ENCODE data around the gene PELI1. TPM values are rescaled to one million over a fixed set of nuclear protein-coding genes. Genes with fewer than 3 reads are reported as not detected.

The PELI1 gene
- total and polyA plus RNA-seq, 9 donors: 5.7 to 14.4 (median 12.0) TPM

DNA sequence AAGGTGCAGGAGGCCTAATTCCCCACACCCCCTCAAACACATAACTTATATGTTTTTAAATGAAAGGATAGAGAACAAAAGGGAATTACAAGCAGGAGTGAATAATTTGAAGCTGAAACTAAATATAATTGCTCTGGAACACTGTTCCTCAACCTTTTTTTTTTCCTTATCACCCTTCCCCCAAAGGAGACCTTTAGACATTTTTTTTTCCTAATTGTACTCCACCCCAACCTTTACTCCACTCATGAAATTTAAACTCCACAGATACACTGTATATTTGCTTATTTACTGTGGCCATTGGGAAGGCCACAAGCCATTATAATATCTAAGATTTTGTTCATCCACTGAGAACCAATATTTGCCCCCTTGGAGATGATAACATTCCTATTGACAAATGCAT lies 45.4 kb upstream of the PELI1 start:
- H3K36me3 ChIP-seq: no peaks in the 10 kb centered on the region
- no peaks in the 10 kb centered on the region for H3K27me3 ChIP-seq
- no peak overlapping the region for H3K4me3 ChIP-seq
- intact Hi-C loops (cut with DNase I): no loop called here
- no peak for TF ChIP-seq EP300 (IDR thresholded peaks at IDR 0.05)
- TF ChIP-seq, protein P1, sequence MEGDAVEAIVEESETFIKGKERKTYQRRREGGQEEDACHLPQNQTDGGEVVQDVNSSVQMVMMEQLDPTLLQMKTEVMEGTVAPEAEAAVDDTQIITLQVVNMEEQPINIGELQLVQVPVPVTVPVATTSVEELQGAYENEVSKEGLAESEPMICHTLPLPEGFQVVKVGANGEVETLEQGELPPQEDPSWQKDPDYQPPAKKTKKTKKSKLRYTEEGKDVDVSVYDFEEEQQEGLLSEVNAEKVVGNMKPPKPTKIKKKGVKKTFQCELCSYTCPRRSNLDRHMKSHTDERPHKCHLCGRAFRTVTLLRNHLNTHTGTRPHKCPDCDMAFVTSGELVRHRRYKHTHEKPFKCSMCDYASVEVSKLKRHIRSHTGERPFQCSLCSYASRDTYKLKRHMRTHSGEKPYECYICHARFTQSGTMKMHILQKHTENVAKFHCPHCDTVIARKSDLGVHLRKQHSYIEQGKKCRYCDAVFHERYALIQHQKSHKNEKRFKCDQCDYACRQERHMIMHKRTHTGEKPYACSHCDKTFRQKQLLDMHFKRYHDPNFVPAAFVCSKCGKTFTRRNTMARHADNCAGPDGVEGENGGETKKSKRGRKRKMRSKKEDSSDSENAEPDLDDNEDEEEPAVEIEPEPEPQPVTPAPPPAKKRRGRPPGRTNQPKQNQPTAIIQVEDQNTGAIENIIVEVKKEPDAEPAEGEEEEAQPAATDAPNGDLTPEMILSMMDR (IDR thresholded peaks at IDR 0.05): no peak
- no peak for TF ChIP-seq POLR2A (IDR thresholded peaks at IDR 0.05)
- no peaks in the 10 kb centered on the region for H3K9me3 ChIP-seq
- peaks cover 3% of the 10 kb centered on the region for H3K4me1 ChIP-seq (ENCODE audit: insufficient read depth)
- no peak overlapping the region for H3K27ac ChIP-seq
- no peak for DNase-seq

DNA sequence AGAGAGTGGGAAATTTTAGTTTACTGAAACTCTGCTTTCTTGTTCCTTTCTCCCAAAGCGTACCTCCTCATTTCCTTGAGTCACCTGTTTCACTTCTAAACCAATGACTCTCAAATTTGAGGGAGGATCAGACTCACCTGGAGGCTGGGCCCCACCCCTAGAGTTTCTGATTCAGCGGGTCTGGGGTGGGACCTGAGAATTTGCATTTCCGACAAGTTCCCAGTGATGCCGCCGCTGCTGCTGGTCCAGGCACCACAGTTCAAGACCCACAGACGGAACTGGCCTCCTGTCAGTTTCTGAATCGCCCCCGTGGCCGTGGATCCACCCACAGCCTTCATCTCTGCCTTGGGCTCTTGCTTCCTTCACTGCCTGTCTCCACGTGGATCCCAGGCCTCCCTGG lies 44.9 kb upstream of the PELI1 start:
- H3K4me1 ChIP-seq (ENCODE audit: insufficient read depth): peaks cover 3% of the 10 kb centered on the region
- TF ChIP-seq, protein P1 (IDR thresholded peaks at IDR 0.05): no peak
- TF ChIP-seq POLR2A (IDR thresholded peaks at IDR 0.05) (no peak), EP300 (IDR thresholded peaks at IDR 0.05) (no peak)
- H3K9me3 ChIP-seq: no peaks in the 10 kb centered on the region
- WGBS, 3 donors: 65 to 76% (median 66%) methylated on average over 10 of the region's 10 CpGs
- H3K27ac ChIP-seq: no peak overlapping the region
- no peak for DNase-seq
- H3K27me3 ChIP-seq: no peaks in the 10 kb centered on the region
- intact Hi-C loops (cut with DNase I): no loop called here
- no peak overlapping the region for H3K4me3 ChIP-seq
- H3K36me3 ChIP-seq: no peaks in the 10 kb centered on the region

DNA sequence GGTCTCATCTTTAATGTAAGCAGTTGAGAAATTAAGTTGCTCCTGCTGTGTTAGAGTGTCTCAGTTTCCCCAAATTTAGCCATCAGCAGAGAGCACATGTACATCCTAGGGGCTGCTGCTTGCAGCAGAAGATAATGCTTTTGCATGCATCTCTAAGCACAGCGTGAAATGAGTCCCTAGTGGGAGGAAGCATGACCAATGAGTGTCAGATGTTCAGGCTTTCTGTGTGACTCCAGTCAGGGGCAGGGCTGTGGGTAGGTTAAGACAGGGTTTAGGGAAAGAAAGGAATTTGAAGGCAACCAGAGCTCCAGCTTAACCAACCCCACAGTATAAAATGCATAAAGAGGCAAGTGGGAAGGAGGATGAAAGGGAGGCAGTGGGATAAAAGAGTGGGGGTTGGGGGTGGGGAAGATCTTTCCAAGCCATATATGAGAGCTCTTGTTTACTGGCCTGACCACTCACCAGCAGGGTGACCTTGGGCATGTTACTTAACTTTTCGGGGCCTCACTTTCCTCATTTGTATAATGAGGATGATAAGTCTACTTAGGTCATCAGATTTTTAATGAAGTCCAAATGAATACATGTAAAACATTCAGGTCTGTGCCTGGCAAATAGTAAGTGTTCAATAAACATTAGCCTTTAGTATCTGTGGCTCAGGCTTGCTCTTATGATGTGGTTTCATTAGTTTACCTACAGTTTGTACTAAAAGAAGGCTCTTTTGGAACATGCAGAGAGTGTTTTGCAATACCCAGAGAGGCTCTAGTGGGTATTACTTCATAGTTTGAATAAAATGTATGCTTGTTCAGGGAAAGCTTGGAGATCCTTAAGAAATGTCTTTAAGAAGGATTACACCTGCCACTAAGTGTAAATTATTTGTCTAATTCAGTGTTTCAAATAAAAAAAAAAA lies 42.7 kb upstream of the PELI1 start:
- intact Hi-C loops (cut with DNase I): no loop called here
- H3K36me3 ChIP-seq: no peaks in the 10 kb centered on the region
- DNase-seq: no peak
- H3K4me1 ChIP-seq (ENCODE audit: insufficient read depth): peaks cover 3% of the 10 kb centered on the region
- WGBS, 3 donors: 53 to 60% (median 58%) methylated on average over 2 of the region's 2 CpGs
- H3K27me3 ChIP-seq: no peaks in the 10 kb centered on the region
- no peak overlapping the region for H3K27ac ChIP-seq
- no peaks in the 10 kb centered on the region for H3K9me3 ChIP-seq
- no peak overlapping the region for H3K4me3 ChIP-seq
- no peak for TF ChIP-seq POLR2A (IDR thresholded peaks at IDR 0.05)
- TF ChIP-seq, protein P1 (IDR thresholded peaks at IDR 0.05): no peak

DNA sequence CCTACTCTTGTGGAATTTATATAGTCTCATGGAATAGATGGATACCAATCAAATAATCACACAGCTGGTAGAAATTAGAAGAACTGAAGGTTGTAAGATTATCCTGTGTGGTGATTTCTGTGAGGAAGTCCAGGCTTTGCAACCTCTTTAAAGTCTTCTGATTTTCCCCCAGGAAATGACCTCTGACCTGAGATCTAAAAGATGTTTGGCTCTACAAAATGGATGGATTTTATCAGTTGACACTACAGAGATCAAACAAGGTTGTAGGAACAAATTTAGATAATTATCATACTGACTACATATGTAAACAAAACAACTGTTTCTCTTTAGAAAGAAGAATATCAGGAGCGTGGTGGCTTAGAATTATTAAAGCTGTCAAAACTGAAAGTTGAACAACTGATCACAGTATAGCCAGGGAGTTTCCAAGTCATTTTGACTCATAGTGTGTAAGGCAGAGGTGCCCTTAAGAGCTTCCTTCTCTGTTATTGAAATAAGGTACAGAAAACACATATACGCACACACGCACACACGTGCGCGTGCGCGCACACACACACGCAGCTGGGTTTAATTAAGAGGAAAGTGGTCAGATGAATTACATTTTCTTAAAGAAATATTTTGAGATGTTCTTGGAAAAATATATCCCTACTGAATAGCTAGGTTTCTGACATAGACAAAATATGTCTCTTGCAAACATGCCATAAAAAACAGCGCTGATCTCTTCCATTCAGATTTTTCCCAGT lies 35.5 kb upstream of the PELI1 start:
- Histone ChIP-seq H3K4me3 (no peak overlapping the region), H3K4me1 (ENCODE audit: insufficient read depth) (peaks cover 1% of the 10 kb centered on the region), H3K9me3 (no peaks in the 10 kb centered on the region), H3K27ac (no peak overlapping the region), H3K36me3 (no peaks in the 10 kb centered on the region), H3K27me3 (no peaks in the 10 kb centered on the region)
- WGBS, 3 donors: 56 to 64% (median 60%) methylated on average over 10 of the region's 10 CpGs
- DNase-seq: no peak
- intact Hi-C loops (cut with DNase I): no loop called here
- TF ChIP-seq POLR2A (IDR thresholded peaks at IDR 0.05) (no peak), EP300 (IDR thresholded peaks at IDR 0.05) (no peak)
- TF ChIP-seq, protein P1 (IDR thresholded peaks at IDR 0.05): no peak
